Measurements from ENCODE around the gene SLC10A1.
"Not testable (repeated sequence)": the region's sequence is repeated elsewhere in the genome, so short reads cannot be mapped to it uniquely, and the experiment has no call there.

- TF ChIP-seq REST (IDR thresholded peaks at IDR 0.05); CTCF (IDR thresholded peaks at IDR 0.05; ENCODE audit: low read depth, low read length, missing input control); SP1 (IDR thresholded peaks at IDR 0.05); TAF1 (conservative IDR thresholded peaks at IDR 0.05); GABPA (IDR thresholded peaks at IDR 0.05 in 1 of 2, conservative IDR thresholded peaks at IDR 0.05 in 1 of 2); ATF3 (IDR thresholded peaks at IDR 0.05); YY1 (IDR thresholded peaks at IDR 0.05); RAD21 (IDR thresholded peaks at IDR 0.05); FOXA1 (IDR thresholded peaks at IDR 0.05); RXRA (IDR thresholded peaks at IDR 0.05); JUND (IDR thresholded peaks at IDR 0.05); EGR1 (IDR thresholded peaks at IDR 0.05; ENCODE audit: low read depth in 2 of 2): not testable (repeated sequence)
Measured at GRCh38 chr14:69813346-69813745, 16.3 kb upstream of the SLC10A1 start.
